Measurements from ENCODE around the gene EPHB3. TPM values are rescaled to one million over a fixed set of nuclear protein-coding genes. Genes with fewer than 3 reads are reported as not detected.

EPHB3 gene
- total RNA-seq, 1 experiment from 2014 or later, result 16.6 TPM

DNA sequence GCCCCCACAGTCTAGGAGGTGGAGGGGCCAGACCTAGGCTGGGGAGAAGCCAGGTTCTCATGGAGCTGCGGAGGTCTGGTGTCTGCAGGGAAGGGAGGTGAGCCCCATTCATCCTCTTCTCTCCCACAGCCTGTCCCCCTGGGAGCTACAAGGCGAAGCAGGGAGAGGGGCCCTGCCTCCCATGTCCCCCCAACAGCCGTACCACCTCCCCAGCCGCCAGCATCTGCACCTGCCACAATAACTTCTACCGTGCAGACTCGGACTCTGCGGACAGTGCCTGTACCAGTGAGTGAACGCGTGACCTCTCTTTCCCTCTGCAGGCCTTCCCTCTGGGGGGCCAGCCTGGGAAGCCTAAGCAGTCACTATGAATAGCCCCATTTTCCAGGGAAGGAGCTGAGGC lies 14.1 kb downstream of the EPHB3 start:
- no peak overlapping the region for H3K27ac ChIP-seq
- no peak for DNase-seq
- H3K9me3 ChIP-seq (replicated peaks), result no peaks in the 10 kb centered on the region
- H3K4me3 ChIP-seq, result no peak overlapping the region
- H3K27me3 ChIP-seq, result no peaks in the 10 kb centered on the region
- peaks cover 47% of the 10 kb centered on the region for H3K36me3 ChIP-seq
- peaks cover 12% of the 10 kb centered on the region for H3K4me1 ChIP-seq

DNA sequence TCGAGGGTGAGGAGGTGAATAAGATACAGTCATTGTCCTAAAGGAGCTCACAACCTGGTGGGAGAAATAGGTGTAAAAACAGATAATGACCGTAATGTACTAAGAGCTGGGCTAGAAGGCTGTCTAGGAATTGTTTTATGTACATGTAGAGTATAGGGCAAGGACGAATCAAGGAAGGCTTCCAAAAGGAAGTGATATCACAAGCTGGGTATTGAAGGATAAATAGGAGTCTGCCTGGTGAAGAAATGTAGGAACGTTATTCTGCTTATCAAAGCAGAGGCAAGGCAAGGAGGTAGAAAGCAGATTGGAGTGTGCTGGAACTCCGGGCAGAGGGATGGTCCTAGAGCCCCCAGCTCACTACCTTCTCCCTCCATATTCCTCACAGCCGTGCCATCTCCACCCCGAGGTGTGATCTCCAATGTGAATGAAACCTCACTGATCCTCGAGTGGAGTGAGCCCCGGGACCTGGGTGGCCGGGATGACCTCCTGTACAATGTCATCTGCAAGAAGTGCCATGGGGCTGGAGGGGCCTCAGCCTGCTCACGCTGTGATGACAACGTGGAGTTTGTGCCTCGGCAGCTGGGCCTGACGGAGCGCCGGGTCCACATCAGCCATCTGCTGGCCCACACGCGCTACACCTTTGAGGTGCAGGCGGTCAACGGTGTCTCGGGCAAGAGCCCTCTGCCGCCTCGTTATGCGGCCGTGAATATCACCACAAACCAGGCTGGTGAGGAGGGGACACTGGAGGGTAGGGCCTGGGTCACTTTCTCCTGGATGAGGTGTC lies 15.1 kb downstream of the EPHB3 start:
- no peaks in the 10 kb centered on the region for H3K9me3 ChIP-seq (replicated peaks)
- DNase-seq, result no peak
- no peak overlapping the region for H3K4me3 ChIP-seq
- H3K27me3 ChIP-seq, result no peaks in the 10 kb centered on the region
- peaks cover 52% of the 10 kb centered on the region for H3K36me3 ChIP-seq
- peaks cover 12% of the 10 kb centered on the region for H3K4me1 ChIP-seq
- H3K27ac ChIP-seq, result no peak overlapping the region

DNA sequence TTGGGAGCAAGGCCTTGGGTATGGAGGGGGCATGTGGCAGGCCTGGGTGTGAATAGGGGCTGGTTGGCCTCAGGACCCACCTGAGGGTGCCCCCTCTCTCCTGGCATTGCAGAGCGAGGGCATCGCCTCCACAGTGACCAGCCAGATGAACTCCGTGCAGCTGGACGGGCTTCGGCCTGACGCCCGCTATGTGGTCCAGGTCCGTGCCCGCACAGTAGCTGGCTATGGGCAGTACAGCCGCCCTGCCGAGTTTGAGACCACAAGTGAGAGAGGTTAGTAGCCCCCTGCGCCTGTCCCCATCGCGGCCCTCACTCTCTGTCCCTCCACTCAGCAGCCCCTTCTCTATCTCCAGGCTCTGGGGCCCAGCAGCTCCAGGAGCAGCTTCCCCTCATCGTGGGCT lies 16.0 kb downstream of the EPHB3 start:
- H3K9me3 ChIP-seq (replicated peaks), result no peaks in the 10 kb centered on the region
- no peak overlapping the region for H3K27ac ChIP-seq
- H3K4me3 ChIP-seq, result no peak overlapping the region
- peaks cover 12% of the 10 kb centered on the region for H3K4me1 ChIP-seq
- H3K36me3 ChIP-seq, result peaks cover 51% of the 10 kb centered on the region
- no peak for DNase-seq
- H3K27me3 ChIP-seq, result no peaks in the 10 kb centered on the region

DNA sequence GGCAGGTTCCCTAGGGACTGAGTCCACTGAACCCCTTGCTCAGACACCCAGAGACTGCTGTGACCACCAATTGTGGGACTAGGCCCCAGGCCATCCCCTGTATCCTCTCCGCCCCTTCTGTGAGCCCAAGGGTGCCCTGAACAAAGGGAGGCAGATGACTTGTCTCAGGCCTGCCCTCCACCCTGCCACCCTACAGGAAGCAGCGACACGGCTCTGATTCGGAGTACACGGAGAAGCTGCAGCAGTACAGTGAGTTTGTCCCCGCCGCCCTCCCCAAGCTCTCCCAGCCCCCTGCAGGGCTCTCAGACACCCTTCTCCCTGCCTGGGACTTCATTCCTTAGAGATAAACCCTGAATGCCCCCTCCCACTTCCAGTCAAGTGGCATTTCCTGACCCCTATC lies 16.6 kb downstream of the EPHB3 start:
- no peaks in the 10 kb centered on the region for H3K27me3 ChIP-seq
- no peak for DNase-seq
- H3K4me3 ChIP-seq, result no peak overlapping the region
- H3K27ac ChIP-seq, result peak overlapping the region; percentile 23; the same call in 1 of the 2 replicates
- H3K4me1 ChIP-seq, result peaks cover 12% of the 10 kb centered on the region
- peaks cover 51% of the 10 kb centered on the region for H3K36me3 ChIP-seq
- no peaks in the 10 kb centered on the region for H3K9me3 ChIP-seq (replicated peaks)

DNA sequence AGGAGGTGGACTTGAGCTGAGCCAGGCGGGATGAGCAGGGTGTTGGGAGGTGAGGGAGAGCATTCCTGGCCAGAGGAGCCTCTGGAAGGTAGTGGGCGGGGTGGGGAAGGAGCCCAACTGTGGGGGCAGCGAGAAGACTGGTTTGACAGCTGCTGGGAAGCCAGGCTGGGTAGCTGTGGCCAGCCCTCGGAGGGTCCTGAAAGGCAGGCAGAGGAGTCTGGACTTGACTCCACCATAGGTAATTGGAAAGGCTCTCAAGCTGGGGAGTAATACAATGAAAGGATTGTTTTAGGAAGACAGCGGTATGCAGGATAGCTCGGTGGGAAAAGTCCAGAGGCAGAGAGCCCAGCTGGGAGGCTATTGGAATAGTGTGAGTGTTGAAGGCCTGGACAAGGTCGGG lies 17.2 kb downstream of the EPHB3 start:
- Histone ChIP-seq H3K4me3 (no peak overlapping the region), H3K27ac (peak overlapping the region; percentile 23; the same call in 1 of the 2 replicates), H3K9me3 (replicated peaks) (no peaks in the 10 kb centered on the region), H3K4me1 (peaks cover 12% of the 10 kb centered on the region), H3K27me3 (no peaks in the 10 kb centered on the region), H3K36me3 (peaks cover 50% of the 10 kb centered on the region)
- DNase-seq, result peak; percentile 53 to 64

DNA sequence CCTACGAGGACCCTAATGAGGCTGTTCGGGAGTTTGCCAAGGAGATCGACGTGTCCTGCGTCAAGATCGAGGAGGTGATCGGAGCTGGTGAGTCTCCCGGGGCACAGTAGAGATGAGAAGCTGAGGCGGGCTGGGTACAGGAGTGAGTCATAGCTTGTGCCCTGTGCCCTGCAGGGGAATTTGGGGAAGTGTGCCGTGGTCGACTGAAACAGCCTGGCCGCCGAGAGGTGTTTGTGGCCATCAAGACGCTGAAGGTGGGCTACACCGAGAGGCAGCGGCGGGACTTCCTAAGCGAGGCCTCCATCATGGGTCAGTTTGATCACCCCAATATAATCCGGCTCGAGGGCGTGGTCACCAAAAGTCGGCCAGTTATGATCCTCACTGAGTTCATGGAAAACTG lies 17.9 kb downstream of the EPHB3 start:
- Histone ChIP-seq H3K27me3 (no peaks in the 10 kb centered on the region), H3K9me3 (replicated peaks) (no peaks in the 10 kb centered on the region), H3K36me3 (peaks cover 50% of the 10 kb centered on the region), H3K4me1 (peaks cover 10% of the 10 kb centered on the region), H3K27ac (peak overlapping the region; percentile 3; the same call in 1 of the 2 replicates), H3K4me3 (no peak overlapping the region)
- no peak for DNase-seq

DNA sequence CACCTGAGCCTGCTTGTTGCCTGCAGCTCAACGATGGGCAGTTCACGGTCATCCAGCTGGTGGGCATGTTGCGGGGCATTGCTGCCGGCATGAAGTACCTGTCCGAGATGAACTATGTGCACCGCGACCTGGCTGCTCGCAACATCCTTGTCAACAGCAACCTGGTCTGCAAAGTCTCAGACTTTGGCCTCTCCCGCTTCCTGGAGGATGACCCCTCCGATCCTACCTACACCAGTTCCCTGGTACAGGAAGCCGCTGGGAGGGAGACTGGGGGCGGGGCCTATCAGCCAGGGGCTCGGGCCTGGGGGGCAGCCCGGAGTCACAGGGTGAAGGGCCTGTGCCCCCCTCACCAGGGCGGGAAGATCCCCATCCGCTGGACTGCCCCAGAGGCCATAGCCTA lies 18.8 kb downstream of the EPHB3 start:
- no peaks in the 10 kb centered on the region for H3K9me3 ChIP-seq (replicated peaks)
- no peak overlapping the region for H3K4me3 ChIP-seq
- no peaks in the 10 kb centered on the region for H3K27me3 ChIP-seq
- H3K4me1 ChIP-seq, result peaks cover 6% of the 10 kb centered on the region
- no peak overlapping the region for H3K27ac ChIP-seq
- H3K36me3 ChIP-seq, result peaks cover 44% of the 10 kb centered on the region
- DNase-seq, result no peak

DNA sequence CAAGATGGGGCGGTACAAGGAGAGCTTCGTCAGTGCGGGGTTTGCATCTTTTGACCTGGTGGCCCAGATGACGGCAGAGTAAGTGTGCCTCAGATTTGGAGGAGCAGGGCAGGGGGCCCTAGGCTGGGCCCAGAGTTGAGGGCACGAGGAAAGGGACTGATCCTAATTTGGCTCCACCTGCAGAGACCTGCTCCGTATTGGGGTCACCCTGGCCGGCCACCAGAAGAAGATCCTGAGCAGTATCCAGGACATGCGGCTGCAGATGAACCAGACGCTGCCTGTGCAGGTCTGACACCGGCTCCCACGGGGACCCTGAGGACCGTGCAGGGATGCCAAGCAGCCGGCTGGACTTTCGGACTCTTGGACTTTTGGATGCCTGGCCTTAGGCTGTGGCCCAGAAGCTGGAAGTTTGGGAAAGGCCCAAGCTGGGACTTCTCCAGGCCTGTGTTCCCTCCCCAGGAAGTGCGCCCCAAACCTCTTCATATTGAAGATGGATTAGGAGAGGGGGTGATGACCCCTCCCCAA lies 19.8 kb downstream of the EPHB3 start:
- DNase-seq, result no peak
- Histone ChIP-seq H3K27me3 (no peaks in the 10 kb centered on the region), H3K27ac (no peak overlapping the region), H3K4me3 (no peak overlapping the region), H3K36me3 (peaks cover 36% of the 10 kb centered on the region), H3K9me3 (replicated peaks) (no peaks in the 10 kb centered on the region), H3K4me1 (peaks cover 6% of the 10 kb centered on the region)

DNA sequence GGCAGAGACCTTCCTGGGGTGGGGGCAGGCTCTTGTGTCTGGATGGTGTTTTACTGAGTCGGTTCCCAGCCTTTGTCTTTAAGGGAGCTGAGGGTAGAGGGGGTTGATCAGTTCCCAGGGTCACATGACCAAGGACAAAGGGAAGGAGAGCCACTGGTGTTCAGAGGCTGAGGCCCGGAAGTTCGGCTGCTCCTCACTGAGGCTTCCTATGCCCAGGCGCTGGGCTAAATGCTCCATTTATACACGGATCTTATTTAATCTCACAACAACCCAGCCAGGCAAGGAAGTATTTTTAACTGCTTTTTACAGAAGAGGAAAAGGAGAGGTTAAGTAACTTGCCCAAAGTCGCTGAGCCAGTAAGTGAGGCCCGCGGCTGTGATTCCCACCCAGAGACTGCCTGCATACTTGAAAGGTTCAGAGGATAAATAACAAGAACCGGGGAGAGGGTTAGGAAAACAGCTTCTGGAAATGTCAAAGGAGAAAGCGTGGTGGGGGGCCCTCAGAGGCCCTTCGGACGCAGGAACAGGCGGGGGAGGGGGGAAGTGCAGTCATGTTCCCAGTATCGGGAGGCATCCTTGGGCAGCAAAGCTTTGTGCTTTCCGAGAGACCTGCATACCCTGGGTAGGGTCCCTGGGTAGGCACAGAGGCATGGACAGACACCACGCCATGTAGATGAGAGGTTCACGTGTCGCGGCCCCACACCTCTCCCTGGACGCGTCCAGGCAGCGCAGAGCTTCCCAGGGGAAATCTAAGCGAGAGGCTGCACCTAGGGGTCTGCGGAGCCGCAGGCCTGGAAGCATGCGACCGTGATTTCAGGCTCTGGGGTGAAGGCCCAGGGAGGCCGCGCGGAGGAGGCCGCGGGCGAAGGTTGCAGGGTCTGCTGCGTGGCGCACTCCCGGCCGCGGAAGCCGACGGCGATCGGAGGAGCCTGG lies 21.3 kb downstream of the EPHB3 start:
- no peak for DNase-seq
- Histone ChIP-seq H3K4me1 (peaks cover 6% of the 10 kb centered on the region), H3K36me3 (peaks cover 26% of the 10 kb centered on the region), H3K4me3 (no peak overlapping the region), H3K9me3 (replicated peaks) (no peaks in the 10 kb centered on the region), H3K27ac (no peak overlapping the region), H3K27me3 (no peaks in the 10 kb centered on the region)

DNA sequence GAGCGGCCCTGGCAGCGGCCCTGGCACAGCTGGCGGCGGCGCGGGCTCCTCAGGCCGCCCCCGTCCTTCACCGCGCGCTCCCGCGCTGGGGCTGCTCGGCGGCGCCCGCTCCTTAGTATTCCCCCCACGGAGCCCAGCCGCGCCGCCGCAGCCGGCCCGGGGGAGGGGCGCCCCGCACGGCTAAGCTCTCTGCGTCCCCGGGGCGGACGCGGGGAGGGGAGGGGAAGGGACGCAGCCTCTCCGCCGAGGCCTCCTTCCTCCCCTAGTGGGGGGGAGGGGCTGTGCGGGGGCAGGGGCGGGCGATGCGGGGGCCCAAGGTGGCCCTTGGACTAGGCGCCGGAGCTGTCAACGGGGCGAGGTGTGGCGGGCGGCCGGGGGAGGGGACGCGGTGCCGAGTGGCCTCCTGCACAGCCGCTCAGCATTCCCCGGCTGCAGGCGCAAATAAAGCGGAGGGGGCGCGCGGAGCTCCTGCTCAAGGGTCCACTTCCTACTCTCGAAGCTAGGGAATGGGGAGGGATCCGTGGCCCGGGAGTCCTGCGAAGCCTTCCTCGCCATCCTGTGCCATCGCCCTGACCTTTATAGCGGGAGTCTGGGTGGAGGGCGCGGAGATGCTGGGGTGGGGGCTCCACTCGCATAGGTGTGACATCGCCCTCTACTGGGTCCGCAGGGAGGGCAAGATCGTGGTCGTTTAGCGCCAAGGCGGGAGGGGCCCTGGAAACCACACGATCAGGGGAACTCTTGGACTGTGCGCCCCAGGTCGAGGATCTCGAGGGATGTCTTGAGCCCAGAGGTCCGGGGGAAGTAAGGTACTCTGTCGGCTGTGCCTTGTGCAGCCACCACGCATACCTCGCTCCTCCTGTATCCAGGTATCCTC lies 22.2 kb downstream of the EPHB3 start:
- H3K27ac ChIP-seq, result no peak overlapping the region
- H3K4me3 ChIP-seq, result no peak overlapping the region
- no peak for DNase-seq
- H3K36me3 ChIP-seq, result peaks cover 25% of the 10 kb centered on the region
- no peaks in the 10 kb centered on the region for H3K27me3 ChIP-seq
- H3K9me3 ChIP-seq (replicated peaks), result no peaks in the 10 kb centered on the region
- no peaks in the 10 kb centered on the region for H3K4me1 ChIP-seq

DNA sequence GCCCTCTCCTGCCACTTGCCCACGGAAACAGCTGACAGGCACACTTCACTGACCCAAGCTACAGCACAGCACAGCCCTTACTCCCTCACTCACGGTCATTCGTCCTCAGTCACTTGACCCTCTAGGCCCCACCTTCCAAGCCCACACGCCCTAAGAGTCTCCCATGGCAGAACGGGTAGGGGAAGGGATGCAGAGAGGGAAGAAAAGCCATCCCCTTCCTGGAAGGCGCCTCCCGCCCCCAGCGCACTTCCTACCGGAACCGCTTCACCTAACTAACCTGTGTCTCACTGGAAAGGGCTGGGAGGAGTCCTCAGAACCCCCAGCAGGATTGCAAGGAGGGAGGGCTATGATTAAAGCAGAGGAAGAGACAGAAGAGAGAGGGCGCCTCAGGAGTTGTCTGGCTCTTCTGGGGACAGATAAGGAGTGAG lies 22.9 kb downstream of the EPHB3 start:
- no peaks in the 10 kb centered on the region for H3K4me1 ChIP-seq
- H3K36me3 ChIP-seq, result peaks cover 22% of the 10 kb centered on the region
- no peak for DNase-seq
- no peaks in the 10 kb centered on the region for H3K9me3 ChIP-seq (replicated peaks)
- H3K27ac ChIP-seq, result no peak overlapping the region
- no peaks in the 10 kb centered on the region for H3K27me3 ChIP-seq
- H3K4me3 ChIP-seq, result no peak overlapping the region

DNA sequence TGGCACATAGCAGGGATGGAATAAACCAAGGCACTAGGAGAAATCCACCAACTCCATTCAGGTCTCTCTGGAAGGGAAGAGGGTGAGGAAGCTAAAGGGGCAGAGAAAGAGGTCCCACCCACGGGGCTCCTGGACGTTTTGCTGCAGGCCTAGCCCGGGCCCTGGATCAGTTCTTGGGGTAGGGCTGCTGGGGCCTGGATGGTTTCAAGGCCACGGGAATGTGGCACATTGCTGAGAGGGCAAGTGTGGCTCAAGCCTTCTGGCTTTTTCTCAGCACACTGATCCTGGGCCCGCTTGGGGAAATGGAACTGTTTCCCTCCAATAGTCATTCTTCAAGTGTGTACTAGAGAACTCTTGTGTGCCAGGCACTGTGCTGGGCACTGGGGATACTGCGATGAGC lies 24.0 kb downstream of the EPHB3 start:
- Histone ChIP-seq H3K4me3 (no peak overlapping the region), H3K4me1 (peaks cover 2% of the 10 kb centered on the region), H3K27me3 (no peaks in the 10 kb centered on the region), H3K27ac (no peak overlapping the region), H3K36me3 (peaks cover 13% of the 10 kb centered on the region), H3K9me3 (replicated peaks) (no peaks in the 10 kb centered on the region)
- no peak for DNase-seq

DNA sequence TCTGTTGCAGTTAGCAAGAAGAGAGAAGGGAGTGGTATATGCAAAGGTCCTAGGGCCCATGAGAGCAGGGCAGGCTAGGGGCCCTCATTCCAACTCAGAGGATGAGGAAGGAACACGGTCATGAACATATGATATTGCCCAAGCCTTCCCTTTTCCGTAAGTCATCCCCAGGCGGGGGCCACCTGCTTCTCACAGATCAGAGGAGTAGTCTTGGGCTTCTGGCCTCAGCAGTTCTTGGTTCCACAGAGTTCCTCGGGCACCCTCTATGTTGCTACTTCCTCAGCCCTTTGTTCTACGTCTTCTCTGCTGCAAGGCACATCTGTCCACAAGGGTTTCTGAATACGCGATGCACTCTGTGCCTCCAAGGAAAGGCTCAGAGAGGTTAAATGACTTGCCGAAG lies 25.3 kb downstream of the EPHB3 start:
- Histone ChIP-seq H3K4me1 (peaks cover 12% of the 10 kb centered on the region), H3K27ac (no peak overlapping the region), H3K36me3 (peaks cover 8% of the 10 kb centered on the region), H3K27me3 (no peaks in the 10 kb centered on the region), H3K4me3 (no peak overlapping the region), H3K9me3 (replicated peaks) (no peaks in the 10 kb centered on the region)
- no peak for DNase-seq

DNA sequence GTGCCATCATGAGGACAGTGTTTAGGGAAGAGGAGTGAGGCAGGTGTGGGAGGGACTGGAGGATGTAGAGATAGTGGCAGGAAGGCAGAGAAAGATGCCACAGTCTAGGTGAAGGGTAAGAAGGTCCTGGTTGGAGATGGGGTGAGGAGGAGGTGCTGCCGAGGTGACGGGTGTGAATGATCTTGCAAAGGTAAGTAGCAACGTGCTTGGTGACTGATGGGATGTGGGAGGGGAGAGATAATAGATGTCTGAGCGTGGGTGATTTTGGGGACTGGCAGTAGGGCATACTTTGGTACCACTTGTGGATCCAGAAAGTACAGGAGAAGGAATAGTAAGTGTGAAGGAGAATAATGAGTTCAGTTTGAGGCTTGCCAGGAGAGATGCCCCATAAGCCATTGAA lies 27.2 kb downstream of the EPHB3 start:
- no peaks in the 10 kb centered on the region for H3K27me3 ChIP-seq
- H3K36me3 ChIP-seq, result no peaks in the 10 kb centered on the region
- H3K4me3 ChIP-seq, result no peak overlapping the region
- H3K9me3 ChIP-seq (replicated peaks), result no peaks in the 10 kb centered on the region
- no peak for DNase-seq
- peaks cover 29% of the 10 kb centered on the region for H3K4me1 ChIP-seq
- no peak overlapping the region for H3K27ac ChIP-seq
